IPS-NIHi7 (cell line): Measurements from ENCODE around the gene RASSF10.
"Not testable (repeated sequence)": the region's sequence is repeated elsewhere in the genome, so short reads cannot be mapped to it uniquely, and the experiment has no call there.

Experiments
- DNase-seq: peaks from one replicate; pipeline ENCODE4 v3.0.0; 2012; ENCODE audit warnings: mixed read lengths; ENCODE audit errors: extremely low spot score

The RASSF10 gene

GRCh38 chr11:13026722-13027121, 17.6 kb downstream of the RASSF10 start:
- no peak for DNase-seq

- DNase-seq: no peak
Observed at GRCh38 chr11:13028322-13028721, 19.2 kb downstream of the RASSF10 start.

- DNase-seq: no peak
Observed at GRCh38 chr11:13029872-13030271, 20.8 kb downstream of the RASSF10 start.

- DNase-seq: no peak
Observed at GRCh38 chr11:13030857-13031256, 21.7 kb downstream of the RASSF10 start.

GRCh38 chr11:13031349-13031748, 22.2 kb downstream of the RASSF10 start:
- DNase-seq: no peak

GRCh38 chr11:13033760-13034533, 24.8 kb downstream of the RASSF10 start:
- no peak for DNase-seq

- no peak for DNase-seq
Observed at GRCh38 chr11:13035711-13036110, 26.6 kb downstream of the RASSF10 start.

- no peak for DNase-seq
Observed at GRCh38 chr11:13036235-13036634, 27.1 kb downstream of the RASSF10 start.

GRCh38 chr11:13038366-13038765, 29.2 kb downstream of the RASSF10 start:
- DNase-seq: no peak

GRCh38 chr11:13039126-13039525, 30.0 kb downstream of the RASSF10 start:
- no peak for DNase-seq

- no peak for DNase-seq
Observed at GRCh38 chr11:13040969-13041561, 31.9 kb downstream of the RASSF10 start.

- DNase-seq: no peak
Observed at GRCh38 chr11:13042873-13043342, 33.8 kb downstream of the RASSF10 start.

GRCh38 chr11:13043912-13044628, 35.0 kb downstream of the RASSF10 start:
- no peak for DNase-seq

- not testable (repeated sequence) for DNase-seq
Observed at GRCh38 chr11:13045089-13045488, 36.0 kb downstream of the RASSF10 start.

- no peak for DNase-seq
Observed at GRCh38 chr11:13045734-13046133, 36.6 kb downstream of the RASSF10 start.

- no peak for DNase-seq
Observed at GRCh38 chr11:13046637-13047570, 37.8 kb downstream of the RASSF10 start.

GRCh38 chr11:13047884-13048283, 38.8 kb downstream of the RASSF10 start:
- DNase-seq: no peak

GRCh38 chr11:13051257-13051656, 42.1 kb downstream of the RASSF10 start:
- no peak for DNase-seq

GRCh38 chr11:13052130-13052571, 43.0 kb downstream of the RASSF10 start:
- no peak for DNase-seq

- no peak for DNase-seq
Observed at GRCh38 chr11:13053255-13053917, 44.3 kb downstream of the RASSF10 start.

- DNase-seq: no peak
Observed at GRCh38 chr11:13054278-13054677, 45.2 kb downstream of the RASSF10 start.
